DND-41 (cell line): ENCODE data around the gene AP2S1.

Source experiments
- CTCF ChIP-seq: IDR thresholded peaks from 2 replicates; pipeline ENCODE4 v1.5.1; 2012; ENCODE audit warnings: borderline replicate concordance, low read length, moderate library complexity, mild to moderate bottlenecking; ENCODE audit not compliant: poor library complexity, severe bottlenecking; ENCODE audit errors: extremely low read depth
- EZH2 ChIP-seq: IDR thresholded peaks from 3 replicates; pipeline ENCODE4 v1.6.1; 2012; ENCODE audit warnings: borderline replicate concordance, low read depth, mild to moderate bottlenecking, moderate library complexity, low read length, inconsistent platforms; ENCODE audit not compliant: severe bottlenecking

GRCh38 chr19:46886546-46887239, 36.0 kb upstream of the AP2S1 start:
- no peak for TF ChIP-seq CTCF
- TF ChIP-seq EZH2: no peak
